Stomach (tissue), 9 donors: ENCODE data around the gene FARS2. TPM values are rescaled to one million over a fixed set of nuclear protein-coding genes. Genes with fewer than 3 reads are reported as not detected.

ENCODE experiments used
- DNase-seq, 2 donors: peaks; one replicate each; pipeline versions ENCODE4 v3.0.0 to v3.0.0-alpha.2; 2013 to 2019
- H3K27ac ChIP-seq, 5 donors: fragments of 200-600 bp in 4 of 5; sonication (generic) in 4 of 5; one replicate each; pipeline ENCODE4 v1.5.1; 2013 to 2019; ENCODE audit warnings: mild to moderate bottlenecking in 1 of 5, moderate library complexity in 1 of 5
- H3K27me3 ChIP-seq, 3 donors: fragments of 200-600 bp; sonication (generic); one replicate each; pipeline ENCODE4 v1.5.1; 2017 to 2019; ENCODE audit warnings: mixed run types in 1 of 3
- H3K36me3 ChIP-seq, 4 donors: fragments of 200-600 bp; sonication (generic); 1 replicate in 3 of 4; 2 replicates in 1 of 4; pipeline ENCODE4 v1.5.1; 2016 to 2019
- H3K4me1 ChIP-seq, 4 donors: fragments of 200-600 bp; sonication (generic); one replicate each; pipeline ENCODE4 v1.5.1; 2016 to 2019
- H3K4me3 ChIP-seq, 4 donors: fragments of 200-600 bp; sonication (generic) in 3 of 4; one replicate each; pipeline ENCODE4 v1.5.1; 2016 to 2019; ENCODE audit warnings: mild to moderate bottlenecking in 1 of 4
- H3K9me3 ChIP-seq, 4 donors: fragments of 200-600 bp; sonication (generic); one replicate each; pipeline ENCODE4 v1.5.1; 2016 to 2019
- EP300 ChIP-seq: sonication (generic); formaldehyde crosslinking; IDR thresholded peaks from one replicate; pipeline ENCODE4 v1.6.1; 2017; ENCODE audit warnings: antibody characterized with exemption
- POLR2A ChIP-seq, 4 donors: fragments of 450-650 bp; IDR thresholded peaks; one replicate each; pipeline ENCODE4 v1.6.1; 2016; ENCODE audit warnings: antibody characterized with exemption in 4 of 4, control low read depth in 2 of 4, mild to moderate bottlenecking in 1 of 4, moderate library complexity in 1 of 4
- POLR2AphosphoS5 ChIP-seq, 3 donors: sonication (generic); formaldehyde crosslinking; IDR thresholded peaks; one replicate each; pipeline ENCODE4 v1.6.1; 2016; ENCODE audit warnings: antibody characterized with exemption in 3 of 3
- WGBS, 5 donors: extraction: QIAGEN DNeasy Blood & Tissue Kit in 3 of 5; methylation state at CpG; one replicate each; pipeline versions ENCODE4 v1.1.5 to v1.1.7; 2013 to 2018; 5-methylcytosine and 5-hydroxymethylcytosine counted together
- intact Hi-C: fragments of 100-400 bp; cut with DNase I; formaldehyde crosslinking; loops from one replicate; pipeline ENCODE4 v1.15.1; 2023; ENCODE audit warnings: low total_unique reads
- polyA plus RNA-seq, 3 donors: library from polyadenylated mRNA; stranded (reverse); fragments of 200-250 nt; gene quantifications; one replicate each; pipeline ENCODE4 v1.2.3, GENCODE V29; 2013
- total RNA-seq, 5 donors: library from RNA; depleted of rRNA; stranded (reverse); fragments of >200 nt; gene quantifications; one replicate each; pipeline versions ENCODE4 v1.1.0 to v1.2.3, GENCODE V29; 2014 to 2016
- TF ChIP-seq, protein P1 (sequence below), 7 experiments: fragments of 450-650 bp in 4 of 7; fragments of 200-600 bp in 3 of 7; sonication (generic) in 3 of 7; IDR thresholded peaks; one replicate each; pipeline ENCODE4 v1.5.1; 2016 to 2019; ENCODE audit warnings: antibody characterized with exemption in 7 of 7, control low read depth in 2 of 7, mild to moderate bottlenecking in 1 of 7
- donor health status: healthy with polysubstance abuse.
- donor health status: Bipolar disorder and iron deficiency.
- donor health status: healthy.

Gene FARS2
- total and polyA plus RNA-seq, 8 donors: 3.8 to 47.8 (median 15.9) TPM

DNA sequence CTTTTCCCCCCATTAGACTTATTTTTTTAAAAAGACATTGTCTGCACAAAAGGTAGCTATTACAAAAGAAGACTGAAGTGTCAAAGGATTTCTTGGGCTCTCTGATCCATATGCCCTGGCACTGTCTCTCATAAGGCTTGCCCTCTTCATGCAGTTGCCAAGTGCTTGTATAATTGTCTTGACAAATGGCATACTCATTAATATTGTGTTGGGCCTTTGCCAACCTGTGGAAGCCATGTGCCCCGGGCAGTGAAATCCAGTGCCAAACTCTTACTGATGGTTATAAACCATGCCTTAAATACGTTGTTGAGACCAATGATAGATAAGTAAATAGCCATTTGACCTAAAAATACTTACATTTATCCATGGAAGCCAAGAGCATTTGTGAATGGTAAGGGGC is 98.1 kb downstream of the FARS2 start:
- intact Hi-C loops: no loop called here
- 49 to 74% (median 66%) methylated on average over 2 of the region's 2 CpGs for WGBS, 5 donors

DNA sequence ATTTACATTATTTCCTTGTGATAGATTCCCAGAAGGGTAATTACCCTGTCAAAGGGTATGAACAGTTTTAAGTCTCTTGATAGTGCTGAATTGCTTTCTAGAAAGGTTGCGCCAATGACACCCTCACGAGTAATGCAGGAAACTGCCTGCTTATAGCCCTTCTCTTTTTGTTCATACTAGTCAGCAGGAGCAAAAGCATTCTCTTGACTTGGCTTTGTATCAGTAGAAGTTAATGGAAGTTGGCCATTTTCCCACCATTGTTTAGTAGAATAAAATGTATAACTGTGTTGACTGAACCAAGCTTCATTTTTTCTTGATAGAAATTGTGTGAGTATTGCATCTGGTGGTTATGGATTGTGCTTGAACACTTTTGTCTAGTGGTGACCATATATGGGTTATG is 100.1 kb downstream of the FARS2 start:
- Histone ChIP-seq H3K4me1 (peaks cover 0 to 22% (median 7%) of the 10 kb centered on the region in 4 donors), H3K36me3 (no peaks in the 10 kb centered on the region), H3K27ac (no peak overlapping the region), H3K4me3 (no peak overlapping the region), H3K9me3 (no peaks in the 10 kb centered on the region), H3K27me3 (no peaks in the 10 kb centered on the region)
- WGBS, 5 donors: 45 to 67% (median 55%) methylated on average over 2 of the region's 2 CpGs
- peak in 1 of 2 donors; percentile 53 for DNase-seq
- intact Hi-C loops: no loop called here
- TF ChIP-seq EP300 (no peak), POLR2A (IDR thresholded peaks at IDR 0.05) (no peak), POLR2AphosphoS5 (IDR thresholded peaks at IDR 0.05) (no peak)
- TF ChIP-seq, protein P1, sequence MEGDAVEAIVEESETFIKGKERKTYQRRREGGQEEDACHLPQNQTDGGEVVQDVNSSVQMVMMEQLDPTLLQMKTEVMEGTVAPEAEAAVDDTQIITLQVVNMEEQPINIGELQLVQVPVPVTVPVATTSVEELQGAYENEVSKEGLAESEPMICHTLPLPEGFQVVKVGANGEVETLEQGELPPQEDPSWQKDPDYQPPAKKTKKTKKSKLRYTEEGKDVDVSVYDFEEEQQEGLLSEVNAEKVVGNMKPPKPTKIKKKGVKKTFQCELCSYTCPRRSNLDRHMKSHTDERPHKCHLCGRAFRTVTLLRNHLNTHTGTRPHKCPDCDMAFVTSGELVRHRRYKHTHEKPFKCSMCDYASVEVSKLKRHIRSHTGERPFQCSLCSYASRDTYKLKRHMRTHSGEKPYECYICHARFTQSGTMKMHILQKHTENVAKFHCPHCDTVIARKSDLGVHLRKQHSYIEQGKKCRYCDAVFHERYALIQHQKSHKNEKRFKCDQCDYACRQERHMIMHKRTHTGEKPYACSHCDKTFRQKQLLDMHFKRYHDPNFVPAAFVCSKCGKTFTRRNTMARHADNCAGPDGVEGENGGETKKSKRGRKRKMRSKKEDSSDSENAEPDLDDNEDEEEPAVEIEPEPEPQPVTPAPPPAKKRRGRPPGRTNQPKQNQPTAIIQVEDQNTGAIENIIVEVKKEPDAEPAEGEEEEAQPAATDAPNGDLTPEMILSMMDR (IDR thresholded peaks at IDR 0.05): no peak

More for the DNA sequence above, 98.1 kb downstream of the FARS2 start:
- Histone ChIP-seq H3K4me3 (no peak overlapping the region), H3K27ac (no peak overlapping the region), H3K36me3 (no peaks in the 10 kb centered on the region), H3K4me1 (peaks cover 0 to 22% (median 0%) of the 10 kb centered on the region in 4 donors), H3K9me3 (no peaks in the 10 kb centered on the region), H3K27me3 (no peaks in the 10 kb centered on the region)
- DNase-seq: peak in 1 of 2 donors; percentile 45
- TF ChIP-seq POLR2A (IDR thresholded peaks at IDR 0.05): no peak
- TF ChIP-seq EP300: no peak
- TF ChIP-seq, protein P1 (IDR thresholded peaks at IDR 0.05): no peak
- no peak for TF ChIP-seq POLR2AphosphoS5 (IDR thresholded peaks at IDR 0.05)

DNA sequence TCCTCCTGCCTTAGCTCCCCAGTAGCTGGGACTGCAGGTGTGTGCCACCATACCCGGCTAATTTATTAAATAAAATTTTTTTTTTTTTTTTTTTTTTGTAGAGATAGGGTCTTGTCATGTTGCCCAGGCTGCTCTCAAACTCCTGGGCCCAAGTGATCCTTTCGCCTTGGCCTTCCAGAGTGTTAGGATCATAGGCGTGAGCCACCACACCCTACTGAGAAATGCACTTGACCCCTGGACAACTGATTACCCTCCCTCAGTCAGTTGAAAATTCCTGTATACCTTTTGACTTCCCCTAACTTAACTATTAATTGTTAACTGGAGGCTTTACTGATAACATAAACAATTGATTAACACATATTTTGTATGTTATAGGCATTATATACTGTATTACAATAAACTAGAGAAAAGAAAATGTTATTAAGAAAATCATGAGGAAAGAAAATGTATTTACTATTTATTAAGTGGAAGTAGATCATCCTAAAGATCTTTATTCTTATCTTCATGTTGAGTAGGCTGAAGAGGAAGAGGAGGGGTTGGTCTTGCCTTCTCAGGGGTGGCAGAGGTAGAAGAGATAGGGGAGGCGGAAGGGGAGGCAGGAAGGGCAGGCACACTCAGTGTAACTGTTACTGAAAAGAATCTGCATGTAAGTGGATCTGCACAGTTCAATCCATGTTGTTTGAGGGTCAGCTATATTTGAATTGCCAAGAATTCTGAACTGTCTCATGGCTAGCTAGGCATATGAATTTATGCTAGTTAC is 104.3 kb downstream of the FARS2 start:
- Histone ChIP-seq H3K27me3 (no peaks in the 10 kb centered on the region), H3K27ac (no peak overlapping the region), H3K36me3 (peaks cover 0 to 19% (median 14%) of the 10 kb centered on the region in 4 donors), H3K4me3 (no peak overlapping the region), H3K4me1 (peaks cover 0 to 25% (median 12%) of the 10 kb centered on the region in 4 donors), H3K9me3 (no peaks in the 10 kb centered on the region)
- peak in 1 of 2 donors; percentile 35 for DNase-seq
- TF ChIP-seq EP300 (no peak), POLR2AphosphoS5 (IDR thresholded peaks at IDR 0.05) (no peak), POLR2A (IDR thresholded peaks at IDR 0.05) (no peak)
- TF ChIP-seq, protein P1 (IDR thresholded peaks at IDR 0.05): no peak
- intact Hi-C loops: no loop called here
- 54 to 79% (median 60%) methylated on average over 4 of the region's 4 CpGs for WGBS, 5 donors

DNA sequence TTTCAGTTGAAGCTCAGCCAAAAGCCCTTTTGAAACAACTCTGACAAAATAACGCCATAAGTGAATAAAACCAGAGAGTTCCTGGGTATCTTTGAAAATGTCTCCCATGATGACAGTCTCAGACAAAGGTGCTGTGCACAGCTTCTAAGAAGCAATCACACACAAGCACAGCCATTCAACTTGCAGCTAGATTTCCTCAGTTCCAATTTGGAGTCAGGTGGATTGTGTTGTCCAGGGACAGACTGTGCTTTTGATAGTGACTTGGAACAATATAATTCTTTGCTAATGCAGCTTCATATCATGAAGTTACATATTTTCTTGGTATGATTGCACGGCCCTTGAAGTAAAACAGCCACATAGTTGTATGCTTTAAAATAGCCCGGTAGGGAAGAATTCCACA is 105.6 kb downstream of the FARS2 start:
- Histone ChIP-seq H3K9me3 (no peaks in the 10 kb centered on the region), H3K4me1 (peaks cover 0 to 25% (median 7%) of the 10 kb centered on the region in 4 donors), H3K36me3 (peaks cover 0 to 19% (median 14%) of the 10 kb centered on the region in 4 donors), H3K27ac (no peak overlapping the region), H3K4me3 (no peak overlapping the region), H3K27me3 (no peaks in the 10 kb centered on the region)
- intact Hi-C loops: no loop called here
- TF ChIP-seq EP300 (no peak), POLR2A (IDR thresholded peaks at IDR 0.05) (no peak), POLR2AphosphoS5 (IDR thresholded peaks at IDR 0.05) (no peak)
- TF ChIP-seq, protein P1 (IDR thresholded peaks at IDR 0.05): no peak
- no peak for DNase-seq
- WGBS, 5 donors: 42 to 77% (median 62%) methylated on average over 3 of the region's 3 CpGs
